Neural crest cell (in vitro differentiated cells): ENCODE results near the gene CRP. TPM values are rescaled to one million over a fixed set of nuclear protein-coding genes. Genes with fewer than 3 reads are reported as not detected.
"Not testable (repeated sequence)": the region's sequence is repeated elsewhere in the genome, so short reads cannot be mapped to it uniquely, and the experiment has no call there.

Experiments used
- DNase-seq: peaks from one replicate; pipeline ENCODE4 v3.0.0; 2021; ENCODE audit warnings: low read depth, mixed read lengths, low spot score
- H3K27ac Mint-ChIP-seq: one replicate; pipeline ENCODE4 v1.8.0; 2021; ENCODE audit warnings: mild to moderate bottlenecking, mixed read lengths; ENCODE audit not compliant: unreplicated experiment
- H3K27me3 Mint-ChIP-seq: 2 replicates; pipeline ENCODE4 v1.8.0; 2021; ENCODE audit warnings: low read depth, mild to moderate bottlenecking, mixed read lengths
- H3K36me3 Mint-ChIP-seq: 2 replicates; pipeline ENCODE4 v1.8.0; 2021; ENCODE audit warnings: low read depth, mild to moderate bottlenecking, mixed read lengths
- H3K4me1 Mint-ChIP-seq: 2 replicates; pipeline ENCODE4 v1.8.0; 2021; ENCODE audit warnings: mixed read lengths
- H3K4me3 Mint-ChIP-seq: one replicate; pipeline ENCODE4 v1.8.0; 2021; ENCODE audit warnings: mild to moderate bottlenecking, mixed read lengths
- H3K9me3 Mint-ChIP-seq: 2 replicates; pipeline ENCODE4 v1.8.0; 2021; ENCODE audit warnings: mixed read lengths
- total RNA-seq: library from RNA; stranded (reverse); gene quantifications from 2 replicates; pipeline ENCODE4 v1.2.1, GENCODE V29; 2021
- TF ChIP-seq, protein P1 (sequence below): fragments of 200-600 bp; sonication (generic); conservative IDR thresholded peaks from 2 replicates; pipeline ENCODE4 v1.5.0; 2021; ENCODE audit warnings: antibody characterized with exemption, mild to moderate bottlenecking

Gene CRP
- total RNA-seq, 1 donor from 2014 or later = not detected

DNA sequence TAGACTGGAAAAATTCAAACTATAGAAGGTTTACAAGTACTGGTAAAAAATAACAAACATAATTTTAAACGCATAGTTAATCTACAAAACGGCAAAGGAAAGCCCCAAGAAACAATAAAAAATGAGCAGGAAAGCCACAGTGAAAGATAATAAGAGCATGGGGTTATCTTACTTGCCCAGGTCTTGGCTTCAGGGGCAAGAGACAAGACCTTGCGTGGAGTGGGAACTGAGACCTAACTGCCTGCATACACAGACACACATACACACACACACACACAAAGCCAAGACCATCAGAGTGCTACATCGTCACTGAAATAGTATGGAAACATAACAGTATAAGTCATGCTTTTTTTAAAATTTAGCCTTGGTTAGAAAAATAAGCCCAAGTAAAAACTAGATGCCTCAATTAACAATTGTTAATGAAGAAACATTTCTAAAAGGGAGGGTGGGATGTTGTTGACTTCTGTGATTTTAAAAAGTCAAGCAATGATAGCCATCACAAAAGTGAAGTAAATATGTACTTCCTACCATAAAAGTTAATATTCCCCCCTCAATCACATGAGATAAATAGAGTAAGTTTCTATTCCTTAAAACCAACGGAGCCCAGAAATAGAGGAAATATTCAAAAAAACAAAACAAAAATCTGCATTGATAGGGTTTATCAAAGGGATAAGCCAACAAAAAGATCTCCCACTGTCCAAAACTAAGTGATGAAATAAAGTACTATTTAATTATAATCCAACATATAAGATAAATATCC is 29.4 kb upstream of the CRP start:
- H3K27ac Mint-ChIP-seq = no peak overlapping the region
- H3K36me3 Mint-ChIP-seq = no peaks in the 10 kb centered on the region
- no peak for DNase-seq
- H3K9me3 Mint-ChIP-seq = peaks cover 4% of the 10 kb centered on the region
- TF ChIP-seq, protein P1, sequence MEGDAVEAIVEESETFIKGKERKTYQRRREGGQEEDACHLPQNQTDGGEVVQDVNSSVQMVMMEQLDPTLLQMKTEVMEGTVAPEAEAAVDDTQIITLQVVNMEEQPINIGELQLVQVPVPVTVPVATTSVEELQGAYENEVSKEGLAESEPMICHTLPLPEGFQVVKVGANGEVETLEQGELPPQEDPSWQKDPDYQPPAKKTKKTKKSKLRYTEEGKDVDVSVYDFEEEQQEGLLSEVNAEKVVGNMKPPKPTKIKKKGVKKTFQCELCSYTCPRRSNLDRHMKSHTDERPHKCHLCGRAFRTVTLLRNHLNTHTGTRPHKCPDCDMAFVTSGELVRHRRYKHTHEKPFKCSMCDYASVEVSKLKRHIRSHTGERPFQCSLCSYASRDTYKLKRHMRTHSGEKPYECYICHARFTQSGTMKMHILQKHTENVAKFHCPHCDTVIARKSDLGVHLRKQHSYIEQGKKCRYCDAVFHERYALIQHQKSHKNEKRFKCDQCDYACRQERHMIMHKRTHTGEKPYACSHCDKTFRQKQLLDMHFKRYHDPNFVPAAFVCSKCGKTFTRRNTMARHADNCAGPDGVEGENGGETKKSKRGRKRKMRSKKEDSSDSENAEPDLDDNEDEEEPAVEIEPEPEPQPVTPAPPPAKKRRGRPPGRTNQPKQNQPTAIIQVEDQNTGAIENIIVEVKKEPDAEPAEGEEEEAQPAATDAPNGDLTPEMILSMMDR = no peak
- H3K4me1 Mint-ChIP-seq = no peaks in the 10 kb centered on the region
- no peak overlapping the region for H3K4me3 Mint-ChIP-seq
- H3K27me3 Mint-ChIP-seq = peaks cover 36% of the 10 kb centered on the region

DNA sequence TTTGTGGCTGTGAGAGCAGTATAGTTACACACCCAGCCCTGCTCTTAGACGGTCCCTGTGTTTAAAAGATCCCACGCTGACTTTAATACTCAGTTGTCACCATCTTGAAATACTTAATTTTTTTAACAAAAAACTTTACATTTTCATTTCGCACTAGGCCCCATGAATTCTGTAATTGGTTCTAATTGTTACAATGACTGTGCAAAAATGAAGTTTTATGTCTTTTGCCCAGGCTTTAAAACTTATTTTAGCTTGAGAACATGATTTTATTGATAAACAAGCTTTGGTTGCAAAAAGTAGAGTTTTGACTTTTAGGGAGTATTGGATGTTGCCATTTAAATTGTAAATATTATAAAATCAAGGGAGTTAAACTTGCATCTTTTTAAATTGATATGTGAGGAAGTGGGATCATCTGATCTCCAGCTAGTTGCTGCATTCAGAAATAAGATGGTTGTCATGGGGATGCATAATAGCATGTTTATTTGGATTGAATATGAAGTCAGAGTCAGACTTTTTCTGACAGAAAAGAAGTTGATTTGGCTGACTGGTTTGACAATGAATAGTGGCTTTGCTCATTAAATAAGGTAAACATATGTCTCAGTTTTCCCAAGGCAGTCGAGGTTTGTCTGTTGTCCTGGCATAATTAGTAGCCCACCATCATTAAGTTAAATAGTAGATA is 23.0 kb upstream of the CRP start:
- Mint-ChIP-seq H3K4me1 (no peaks in the 10 kb centered on the region), H3K9me3 (peaks cover 4% of the 10 kb centered on the region), H3K27me3 (peaks cover 26% of the 10 kb centered on the region), H3K27ac (no peak overlapping the region), H3K36me3 (no peaks in the 10 kb centered on the region), H3K4me3 (no peak overlapping the region)
- TF ChIP-seq, protein P1 = no peak
- no peak for DNase-seq

DNA sequence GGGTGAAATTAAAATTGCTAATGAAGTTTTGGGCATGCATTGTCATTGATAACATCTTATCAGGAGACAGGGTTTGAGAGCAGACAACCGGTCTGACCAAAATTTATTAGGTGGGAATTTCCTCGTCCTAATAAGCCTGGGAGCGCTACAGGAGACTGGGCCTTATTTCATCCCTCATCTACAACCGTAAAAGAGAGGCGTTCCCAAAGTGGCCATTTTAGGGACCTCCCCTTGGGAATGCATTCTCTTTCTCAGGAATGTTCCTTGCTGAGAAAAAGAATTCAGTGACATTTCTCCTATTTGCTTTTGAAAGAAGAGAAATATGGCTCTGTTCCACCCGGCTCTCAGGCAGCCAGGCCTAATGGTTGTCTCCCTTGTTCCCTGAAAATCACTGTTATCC is 8.8 kb upstream of the CRP start:
- H3K9me3 Mint-ChIP-seq = peaks cover 18% of the 10 kb centered on the region
- H3K4me1 Mint-ChIP-seq, DNase-seq, H3K36me3 Mint-ChIP-seq, H3K27me3 Mint-ChIP-seq, H3K27ac Mint-ChIP-seq, H3K4me3 Mint-ChIP-seq: not testable (repeated sequence)

DNA sequence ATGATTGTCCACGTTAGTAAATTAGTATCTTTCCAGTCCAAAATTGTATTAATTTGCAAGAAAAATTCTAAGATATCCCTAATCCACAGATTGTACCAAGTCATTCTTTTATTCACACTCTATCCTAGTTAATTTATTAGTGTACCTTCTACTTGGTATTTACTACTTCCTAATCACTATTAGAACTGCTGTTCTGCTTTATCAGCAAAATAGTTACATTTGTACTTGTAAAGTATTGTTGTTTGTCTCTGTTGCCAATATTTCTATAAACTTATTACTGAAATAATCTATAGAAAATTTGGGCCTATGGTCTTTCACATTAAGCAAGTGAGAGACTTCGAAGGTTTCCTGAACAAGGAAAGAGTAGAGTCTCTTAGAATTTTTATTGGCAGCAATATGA is 5.6 kb upstream of the CRP start:
- Mint-ChIP-seq H3K4me3 (no peak overlapping the region), H3K4me1 (no peaks in the 10 kb centered on the region), H3K36me3 (peaks cover 5% of the 10 kb centered on the region), H3K27ac (no peak overlapping the region), H3K27me3 (peaks cover 4% of the 10 kb centered on the region), H3K9me3 (peaks cover 25% of the 10 kb centered on the region)
- TF ChIP-seq, protein P1 = no peak
- DNase-seq = no peak

DNA sequence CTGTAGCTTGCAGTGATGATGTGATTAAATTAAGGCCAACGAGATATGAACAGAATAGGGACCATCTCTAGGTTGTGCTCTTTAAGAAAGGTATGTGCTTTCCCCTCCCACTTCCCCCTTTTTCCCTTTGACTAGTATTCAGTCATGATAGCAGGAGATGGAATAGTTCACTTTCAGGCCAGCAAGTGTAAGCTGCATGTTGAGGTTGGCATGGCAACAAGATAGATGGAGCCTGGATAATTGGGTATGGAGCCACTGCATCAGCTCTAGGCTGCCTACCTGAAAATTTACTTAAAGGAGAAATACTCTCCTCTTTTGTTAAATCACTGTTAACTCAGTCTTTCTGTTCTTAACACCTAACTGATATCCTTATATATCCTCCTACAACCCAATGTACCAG is 1.5 kb upstream of the CRP start:
- TF ChIP-seq, protein P1 = no peak
- H3K4me1 Mint-ChIP-seq = no peaks in the 10 kb centered on the region
- H3K27me3 Mint-ChIP-seq = peaks cover 9% of the 10 kb centered on the region
- H3K36me3 Mint-ChIP-seq = peaks cover 5% of the 10 kb centered on the region
- H3K4me3 Mint-ChIP-seq = no peak overlapping the region
- no peak for DNase-seq
- H3K27ac Mint-ChIP-seq = no peak overlapping the region
- peaks cover 19% of the 10 kb centered on the region for H3K9me3 Mint-ChIP-seq

DNA sequence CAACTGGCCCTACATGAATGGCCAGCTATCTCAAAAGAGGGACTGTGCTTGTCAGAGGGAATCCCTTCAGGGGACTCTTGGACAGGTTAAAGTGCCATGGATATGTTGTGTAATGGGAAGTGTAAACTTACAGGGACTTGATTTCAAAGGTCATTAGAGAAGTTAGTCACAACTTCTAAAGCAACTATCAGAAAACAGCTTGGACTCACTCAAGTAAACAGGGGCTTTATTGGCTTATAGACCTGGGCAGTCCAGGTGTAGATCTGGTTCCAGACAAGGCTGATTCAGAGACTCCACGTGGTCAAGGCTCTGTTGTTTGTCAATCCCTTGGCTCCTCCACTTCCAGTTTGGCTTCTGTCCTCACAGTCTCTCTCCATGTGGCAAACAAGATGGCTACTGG is 2.3 kb downstream of the CRP start:
- peaks cover 7% of the 10 kb centered on the region for H3K9me3 Mint-ChIP-seq
- no peaks in the 10 kb centered on the region for H3K36me3 Mint-ChIP-seq
- H3K27me3 Mint-ChIP-seq = peaks cover 9% of the 10 kb centered on the region
- TF ChIP-seq, protein P1 = no peak
- DNase-seq = no peak
- H3K27ac Mint-ChIP-seq = no peak overlapping the region
- H3K4me3 Mint-ChIP-seq = no peak overlapping the region
- H3K4me1 Mint-ChIP-seq = no peaks in the 10 kb centered on the region
